ENCODE results near the gene RHNO1.

The RHNO1 gene

GRCh38 chr12:2922329-2922728 lies 45.3 kb downstream of the RHNO1 start:
- Histone ChIP-seq H4K20me1 (ENCODE audit: insufficient read depth, low read length) (no peaks in the 10 kb centered on the region), H3K27me3 (replicated peaks; ENCODE audit: insufficient read depth, low read length) (no peaks in the 10 kb centered on the region), H3F3A (ENCODE audit: insufficient read depth, low read length) (no peaks in the 10 kb centered on the region), H3K9me3 (replicated peaks; ENCODE audit: insufficient read depth, low read length) (no peaks in the 10 kb centered on the region), H2AFZ (ENCODE audit: low read length) (no peak overlapping the region), H3K9ac (ENCODE audit: low read length) (no peak overlapping the region), H3K27ac (ENCODE audit: low read length) (no peak overlapping the region), H3K4me3 (ENCODE audit: low read length) (no peak overlapping the region), H3K9me2 (replicated peaks; ENCODE audit: insufficient read depth, low read length) (no peaks in the 10 kb centered on the region), H3K4me1 (ENCODE audit: low read length) (no peaks in the 10 kb centered on the region), H3K79me2 (ENCODE audit: low read length) (no peaks in the 10 kb centered on the region), H3K4me2 (ENCODE audit: low read depth, low read length) (no peak overlapping the region), H3K36me3 (replicated peaks; ENCODE audit: insufficient read depth, low read length) (no peaks in the 10 kb centered on the region)
- DNase-seq, result no peak
- TF ChIP-seq CTCF (IDR thresholded peaks at IDR 0.05; ENCODE audit: low read length) (no peak), EZH2phosphoT487 (IDR thresholded peaks at IDR 0.05; ENCODE audit: low read length) (no peak), EZH2 (optimal IDR thresholded peaks at IDR 0.05; ENCODE audit: low read depth, low read length) (no peak)

GRCh38 chr12:2923057-2923456 lies 46.0 kb downstream of the RHNO1 start:
- no peak overlapping the region for H2AFZ ChIP-seq (ENCODE audit: low read length)
- H3K27me3 ChIP-seq (replicated peaks; ENCODE audit: insufficient read depth, low read length), result no peaks in the 10 kb centered on the region
- H3K9me3 ChIP-seq (replicated peaks; ENCODE audit: insufficient read depth, low read length), result no peaks in the 10 kb centered on the region
- no peak overlapping the region for H3K9ac ChIP-seq (ENCODE audit: low read length)
- no peak overlapping the region for H3K27ac ChIP-seq (ENCODE audit: low read length)
- H3F3A ChIP-seq (ENCODE audit: insufficient read depth, low read length), result no peaks in the 10 kb centered on the region
- H3K79me2 ChIP-seq (ENCODE audit: low read length), result no peaks in the 10 kb centered on the region
- H3K4me3 ChIP-seq (ENCODE audit: low read length), result no peak overlapping the region
- no peak overlapping the region for H3K4me2 ChIP-seq (ENCODE audit: low read depth, low read length)
- no peak for DNase-seq
- H3K4me1 ChIP-seq (ENCODE audit: low read length), result no peaks in the 10 kb centered on the region
- no peaks in the 10 kb centered on the region for H3K36me3 ChIP-seq (replicated peaks; ENCODE audit: insufficient read depth, low read length)
- TF ChIP-seq CTCF (IDR thresholded peaks at IDR 0.05; ENCODE audit: low read length) (no peak), EZH2 (optimal IDR thresholded peaks at IDR 0.05; ENCODE audit: low read depth, low read length) (no peak), EZH2phosphoT487 (IDR thresholded peaks at IDR 0.05; ENCODE audit: low read length) (no peak)
- H4K20me1 ChIP-seq (ENCODE audit: insufficient read depth, low read length), result no peaks in the 10 kb centered on the region
- no peaks in the 10 kb centered on the region for H3K9me2 ChIP-seq (replicated peaks; ENCODE audit: insufficient read depth, low read length)

- Histone ChIP-seq H3K36me3 (replicated peaks; ENCODE audit: insufficient read depth, low read length) (no peaks in the 10 kb centered on the region), H3K27ac (ENCODE audit: low read length) (no peak overlapping the region), H3K27me3 (replicated peaks; ENCODE audit: insufficient read depth, low read length) (no peaks in the 10 kb centered on the region), H3K4me3 (ENCODE audit: low read length) (no peak overlapping the region), H3K79me2 (ENCODE audit: low read length) (no peaks in the 10 kb centered on the region), H3K9ac (ENCODE audit: low read length) (no peak overlapping the region), H3K9me2 (replicated peaks; ENCODE audit: insufficient read depth, low read length) (no peaks in the 10 kb centered on the region), H4K20me1 (ENCODE audit: insufficient read depth, low read length) (no peaks in the 10 kb centered on the region), H2AFZ (ENCODE audit: low read length) (no peak overlapping the region), H3K4me2 (ENCODE audit: low read depth, low read length) (no peak overlapping the region), H3K9me3 (replicated peaks; ENCODE audit: insufficient read depth, low read length) (no peaks in the 10 kb centered on the region), H3K4me1 (ENCODE audit: low read length) (no peaks in the 10 kb centered on the region), H3F3A (ENCODE audit: insufficient read depth, low read length) (no peaks in the 10 kb centered on the region)
- TF ChIP-seq EZH2phosphoT487 (IDR thresholded peaks at IDR 0.05; ENCODE audit: low read length), result no peak
- no peak for DNase-seq
Observed at GRCh38 chr12:2924019-2924418, 47.0 kb downstream of the RHNO1 start.

GRCh38 chr12:2925322-2925995 lies 48.4 kb downstream of the RHNO1 start:
- Histone ChIP-seq H3F3A (ENCODE audit: insufficient read depth, low read length) (no peaks in the 10 kb centered on the region), H3K9me2 (replicated peaks; ENCODE audit: insufficient read depth, low read length) (no peaks in the 10 kb centered on the region), H3K4me3 (ENCODE audit: low read length) (no peak overlapping the region), H3K4me1 (ENCODE audit: low read length) (no peaks in the 10 kb centered on the region), H4K20me1 (ENCODE audit: insufficient read depth, low read length) (no peaks in the 10 kb centered on the region), H3K9me3 (replicated peaks; ENCODE audit: insufficient read depth, low read length) (no peaks in the 10 kb centered on the region), H3K4me2 (ENCODE audit: low read depth, low read length) (no peak overlapping the region), H2AFZ (ENCODE audit: low read length) (no peak overlapping the region), H3K27me3 (replicated peaks; ENCODE audit: insufficient read depth, low read length) (no peaks in the 10 kb centered on the region), H3K79me2 (ENCODE audit: low read length) (no peaks in the 10 kb centered on the region), H3K27ac (ENCODE audit: low read length) (no peak overlapping the region), H3K9ac (ENCODE audit: low read length) (no peak overlapping the region), H3K36me3 (replicated peaks; ENCODE audit: insufficient read depth, low read length) (no peaks in the 10 kb centered on the region)
- no peak for TF ChIP-seq EZH2phosphoT487 (IDR thresholded peaks at IDR 0.05; ENCODE audit: low read length)
- no peak for TF ChIP-seq CTCF (IDR thresholded peaks at IDR 0.05; ENCODE audit: low read length)
- TF ChIP-seq EZH2 (optimal IDR thresholded peaks at IDR 0.05; ENCODE audit: low read depth, low read length), result no peak
- DNase-seq, result no peak
